ENCODE measurements around the gene FLNB. TPM values are rescaled to one million over a fixed set of nuclear protein-coding genes. Genes with fewer than 3 reads are reported as not detected.

FLNB gene
- total and polyA plus RNA-seq, 10 of the 15 experiments (the other 5 are each of a cell fraction or from before 2014, with no cell fraction given) = 13.6 to 51.8 (median 26.4) TPM

GRCh38 chr3:58200846-58201355 is 192.7 kb downstream of the FLNB start (continued):
- TF ChIP-seq ZBTB33 (IDR thresholded peaks at IDR 0.05) (no peak), CBX5 (IDR thresholded peaks at IDR 0.05; ENCODE audit: low read depth) (no peak), BRCA1 (IDR thresholded peaks at IDR 0.05; ENCODE audit: low read depth, low read length) (no peak), CHD2 (IDR thresholded peaks at IDR 0.05; ENCODE audit: borderline replicate concordance, low read depth, low read length) (peak; percentile 30; the same call in 1 of the 2 replicates), SMAD1 (IDR thresholded peaks at IDR 0.05; ENCODE audit: low read depth, partially characterized antibody) (peak; percentile 8), E2F8 (IDR thresholded peaks at IDR 0.05; ENCODE audit: low read depth, partially characterized antibody) (no peak), DPF2 (IDR thresholded peaks at IDR 0.05) (0 out of 2 replicates have a peak, but pooled peaks have one; percentile 38), MEF2A (IDR thresholded peaks at IDR 0.05; ENCODE audit: insufficient read depth, low read depth, low read length) (0 out of 2 replicates have a peak, but pooled peaks have one; percentile 13), ZBTB11 (CRISPR knock-in tag; IDR thresholded peaks at IDR 0.05) (no peak), PBX3 (IDR thresholded peaks at IDR 0.05; ENCODE audit: insufficient replicate concordance, low read depth, low read length) (peak; percentile 63), TBL1XR1 (IDR thresholded peaks at IDR 0.05; ENCODE audit: low read depth, low read length) (no peak), POLR2AphosphoS5 (IDR thresholded peaks at IDR 0.05; ENCODE audit: low read length) (0 out of 2 replicates have a peak, but pooled peaks have one; percentile 42)

Data from GM12878 (cell line).